Stomach smooth muscle (tissue), 2 donors: ENCODE data around the gene TBC1D14.

Experiments used
- H3K27ac ChIP-seq: one replicate; pipeline ENCODE4 v1.7.0; 2013; ENCODE audit warnings: mild to moderate bottlenecking, low read length, inconsistent platforms
- H3K27me3 ChIP-seq, 2 donors: one replicate each; pipeline ENCODE4 v1.7.0; 2013; ENCODE audit warnings: low read length in 2 of 2; ENCODE audit not compliant: insufficient read depth in 2 of 2, control insufficient read depth in 1 of 2
- H3K36me3 ChIP-seq, 2 donors: one replicate each; pipeline ENCODE4 v1.7.0; 2013; ENCODE audit warnings: low read length in 2 of 2; ENCODE audit not compliant: control insufficient read depth in 2 of 2, insufficient read depth in 2 of 2
- H3K4me1 ChIP-seq: one replicate; pipeline ENCODE4 v1.7.0; 2013; ENCODE audit warnings: low read length; ENCODE audit not compliant: control insufficient read depth, insufficient read depth
- H3K4me3 ChIP-seq, 2 donors: one replicate each; pipeline ENCODE4 v1.7.0; 2013; ENCODE audit warnings: low read length in 2 of 2
- H3K9ac ChIP-seq, 2 donors: one replicate each; pipeline ENCODE4 v1.7.0; 2013; ENCODE audit warnings: low read length in 2 of 2, mild to moderate bottlenecking in 1 of 2
- H3K9me3 ChIP-seq, 2 donors: one replicate each; pipeline ENCODE4 v1.7.0; 2013; ENCODE audit warnings: low read length in 2 of 2; ENCODE audit not compliant: control insufficient read depth in 2 of 2
- donor health status: healthy.
- donor health status: Pancreatic carcinoma.

The TBC1D14 gene

DNA sequence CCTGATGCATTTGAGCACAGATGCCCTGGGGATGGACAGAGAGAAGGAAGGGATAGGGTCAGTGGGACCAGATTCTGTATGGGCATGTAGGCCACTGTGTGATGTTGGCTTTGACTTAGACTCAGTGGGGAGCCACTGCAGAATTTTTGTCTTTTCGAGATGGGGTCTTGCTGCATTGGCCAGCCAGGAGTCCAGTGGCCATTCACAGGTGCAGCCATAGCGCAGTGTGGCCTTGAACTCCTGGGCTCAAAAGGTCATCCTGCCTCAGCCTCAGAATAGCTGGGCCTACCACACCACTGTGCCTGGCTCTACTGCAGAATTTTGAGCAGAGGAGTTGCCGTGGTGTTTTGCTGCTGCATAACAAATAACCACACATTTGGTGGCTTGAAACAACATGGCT is 22.8 kb downstream of the TBC1D14 start:
- Histone ChIP-seq H3K9me3 (no peaks in the 10 kb centered on the region), H3K9ac (no peak overlapping the region), H3K27me3 (no peaks in the 10 kb centered on the region), H3K27ac (no peak overlapping the region), H3K4me3 (no peak overlapping the region), H3K36me3 (peaks cover 0 to 2% of the 10 kb centered on the region in 2 donors), H3K4me1 (peaks cover 8% of the 10 kb centered on the region)

DNA sequence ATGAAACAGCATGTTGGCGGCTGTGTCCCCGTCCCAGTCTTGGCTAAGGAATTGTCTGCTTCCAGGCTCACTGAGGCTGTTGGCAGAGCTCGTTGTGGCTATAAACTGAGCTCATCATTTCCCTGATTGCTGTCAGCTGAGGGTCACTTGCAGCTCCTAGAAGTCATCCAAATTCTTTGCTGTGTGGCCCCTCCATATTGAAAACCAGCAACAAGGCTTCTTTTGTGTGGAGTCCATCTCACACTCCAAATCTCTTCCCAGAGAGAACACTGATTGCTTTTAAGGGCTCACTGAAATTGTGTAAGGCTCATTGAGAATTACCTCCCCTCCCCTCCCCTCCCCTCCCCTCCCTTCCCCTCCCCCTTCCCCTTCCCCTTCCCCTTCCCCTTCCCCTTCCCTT is 23.3 kb downstream of the TBC1D14 start:
- Histone ChIP-seq H3K4me3 (no peak overlapping the region), H3K36me3 (peaks cover 0 to 2% of the 10 kb centered on the region in 2 donors), H3K4me1 (peaks cover 8% of the 10 kb centered on the region), H3K9ac (no peak overlapping the region), H3K27me3 (no peaks in the 10 kb centered on the region), H3K27ac (no peak overlapping the region), H3K9me3 (no peaks in the 10 kb centered on the region)

DNA sequence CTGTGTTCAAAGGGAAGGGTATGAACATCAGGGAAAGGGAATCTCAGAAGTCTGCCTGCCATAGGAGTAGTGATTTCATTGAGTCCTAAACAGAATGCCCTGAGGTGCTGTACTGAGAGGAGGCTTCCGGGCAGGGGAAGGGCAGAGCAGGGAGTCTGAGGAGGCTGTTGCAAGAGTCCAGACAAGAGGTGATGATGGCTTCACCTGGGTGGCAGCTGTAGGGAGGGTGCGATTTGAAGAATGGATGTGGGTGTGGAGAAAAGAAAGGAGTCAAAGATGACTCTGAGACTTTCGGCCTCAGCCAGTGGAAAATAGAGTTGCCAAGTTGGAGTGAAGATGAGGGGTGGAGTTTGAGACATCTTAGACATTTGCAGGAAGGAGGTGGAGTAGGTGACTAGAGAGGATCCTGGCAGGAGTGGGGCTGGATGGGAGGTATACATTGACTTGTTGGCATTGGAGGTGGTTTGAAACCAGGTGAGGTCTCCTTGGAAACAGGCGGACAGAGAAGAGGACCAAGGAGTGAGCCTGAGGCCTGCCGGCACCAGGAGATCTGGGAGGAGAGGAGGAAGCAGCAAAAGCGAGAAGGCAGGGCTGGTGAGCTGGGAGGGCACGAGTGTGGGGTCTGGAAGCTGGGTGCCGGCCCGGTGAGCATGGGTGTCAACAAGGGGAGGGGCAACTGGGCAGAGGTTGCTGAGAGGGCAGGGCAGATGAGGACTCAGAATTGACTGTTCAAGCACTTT is 24.2 kb downstream of the TBC1D14 start:
- Histone ChIP-seq H3K36me3 (peaks cover 0 to 2% of the 10 kb centered on the region in 2 donors), H3K4me1 (peaks cover 8% of the 10 kb centered on the region), H3K4me3 (no peak overlapping the region), H3K9ac (no peak overlapping the region), H3K9me3 (no peaks in the 10 kb centered on the region), H3K27me3 (no peaks in the 10 kb centered on the region), H3K27ac (no peak overlapping the region)

DNA sequence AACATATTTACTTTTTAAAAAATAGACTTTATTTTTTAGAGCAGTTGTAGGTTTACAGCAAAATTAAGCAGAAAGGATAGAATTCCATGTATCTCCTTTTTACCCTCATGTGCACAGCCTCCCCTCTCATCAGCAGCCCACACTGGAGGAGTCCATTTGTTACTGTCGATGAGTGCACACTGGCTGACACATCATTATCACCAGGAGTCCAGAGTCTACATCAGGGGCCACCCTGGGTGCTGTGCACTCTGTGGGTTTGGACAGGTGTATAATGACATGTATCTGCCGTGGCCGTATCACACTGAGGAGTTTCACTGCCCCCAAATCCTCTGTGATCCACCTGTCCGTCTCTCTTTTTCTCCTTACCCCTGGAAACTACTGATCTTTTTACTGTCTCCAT is 26.3 kb downstream of the TBC1D14 start:
- H3K27ac ChIP-seq: no peak overlapping the region
- H3K9ac ChIP-seq: no peak overlapping the region
- H3K9me3 ChIP-seq: no peaks in the 10 kb centered on the region
- H3K4me1 ChIP-seq: peaks cover 3% of the 10 kb centered on the region
- no peak overlapping the region for H3K4me3 ChIP-seq
- no peaks in the 10 kb centered on the region for H3K27me3 ChIP-seq
- peaks cover 0 to 2% of the 10 kb centered on the region in 2 donors for H3K36me3 ChIP-seq

DNA sequence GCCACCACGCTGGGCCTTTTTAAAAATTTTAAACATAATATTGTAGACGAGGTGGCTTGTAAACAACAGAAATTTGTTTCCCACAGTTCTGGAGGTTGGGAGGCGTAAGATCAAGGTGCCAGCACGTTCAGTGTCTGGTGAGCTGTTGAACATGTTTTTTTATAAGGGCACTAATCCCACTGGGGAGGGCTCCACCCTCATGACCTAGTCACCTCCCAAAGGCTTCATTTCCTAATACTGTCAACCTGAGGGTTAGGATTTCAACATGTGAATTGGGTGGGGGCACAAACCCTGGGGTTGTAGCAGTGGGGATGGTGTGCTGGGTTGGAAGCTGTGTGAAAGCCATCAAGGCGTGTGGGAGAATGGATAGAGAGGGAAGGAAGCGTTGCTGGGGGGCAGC is 27.6 kb downstream of the TBC1D14 start:
- Histone ChIP-seq H3K9me3 (no peaks in the 10 kb centered on the region), H3K27me3 (no peaks in the 10 kb centered on the region), H3K9ac (no peak overlapping the region), H3K36me3 (peaks cover 0 to 2% of the 10 kb centered on the region in 2 donors), H3K4me3 (no peak overlapping the region), H3K4me1 (peaks cover 10% of the 10 kb centered on the region), H3K27ac (no peak overlapping the region)

DNA sequence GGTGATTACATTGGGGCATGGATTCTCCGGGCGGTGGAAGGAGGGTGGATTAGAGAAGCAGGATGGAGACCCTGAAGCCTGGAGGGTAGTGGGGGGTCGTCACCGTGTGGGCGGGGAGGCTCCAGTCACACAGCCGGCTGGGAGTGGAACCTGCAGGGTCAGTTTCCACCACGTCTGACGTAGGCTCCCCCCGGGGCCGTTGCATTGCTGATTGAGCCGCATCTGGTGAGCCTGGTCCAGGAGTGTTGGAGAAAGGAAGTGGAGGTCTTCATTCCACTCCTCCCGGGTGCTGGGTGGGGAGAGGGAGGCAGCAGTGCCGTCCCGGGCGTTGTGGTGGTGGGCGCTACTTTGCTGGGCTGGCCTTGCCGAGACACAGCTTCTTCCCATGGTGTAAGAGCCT is 28.1 kb downstream of the TBC1D14 start:
- Histone ChIP-seq H3K27me3 (no peaks in the 10 kb centered on the region), H3K36me3 (peaks cover 0 to 2% of the 10 kb centered on the region in 2 donors), H3K9ac (no peak overlapping the region), H3K4me1 (peaks cover 12% of the 10 kb centered on the region), H3K27ac (no peak overlapping the region), H3K4me3 (no peak overlapping the region), H3K9me3 (no peaks in the 10 kb centered on the region)

DNA sequence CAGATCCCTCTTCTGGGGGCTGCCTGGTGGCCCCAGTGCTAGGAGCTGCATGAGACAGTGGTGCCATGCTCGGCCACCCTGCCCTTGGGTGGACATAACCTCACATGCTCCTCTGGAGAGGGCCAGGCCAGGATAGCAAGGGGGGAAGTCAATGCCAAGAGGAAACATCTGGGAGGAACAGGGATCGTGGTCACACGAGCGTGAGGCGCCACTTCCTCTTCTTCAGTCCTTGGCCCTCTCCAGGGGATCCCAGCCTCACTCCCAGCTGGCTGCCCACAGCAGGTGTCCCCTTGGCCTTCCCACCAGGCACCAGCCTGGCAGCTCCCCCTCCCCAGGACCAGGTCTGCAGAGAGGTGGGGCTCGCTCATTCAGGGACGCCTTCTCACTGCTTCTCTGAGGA is 28.6 kb downstream of the TBC1D14 start:
- Histone ChIP-seq H3K27ac (no peak overlapping the region), H3K4me3 (no peak overlapping the region), H3K9me3 (no peaks in the 10 kb centered on the region), H3K36me3 (peaks cover 0 to 2% of the 10 kb centered on the region in 2 donors), H3K9ac (no peak overlapping the region), H3K27me3 (no peaks in the 10 kb centered on the region), H3K4me1 (peaks cover 12% of the 10 kb centered on the region)

DNA sequence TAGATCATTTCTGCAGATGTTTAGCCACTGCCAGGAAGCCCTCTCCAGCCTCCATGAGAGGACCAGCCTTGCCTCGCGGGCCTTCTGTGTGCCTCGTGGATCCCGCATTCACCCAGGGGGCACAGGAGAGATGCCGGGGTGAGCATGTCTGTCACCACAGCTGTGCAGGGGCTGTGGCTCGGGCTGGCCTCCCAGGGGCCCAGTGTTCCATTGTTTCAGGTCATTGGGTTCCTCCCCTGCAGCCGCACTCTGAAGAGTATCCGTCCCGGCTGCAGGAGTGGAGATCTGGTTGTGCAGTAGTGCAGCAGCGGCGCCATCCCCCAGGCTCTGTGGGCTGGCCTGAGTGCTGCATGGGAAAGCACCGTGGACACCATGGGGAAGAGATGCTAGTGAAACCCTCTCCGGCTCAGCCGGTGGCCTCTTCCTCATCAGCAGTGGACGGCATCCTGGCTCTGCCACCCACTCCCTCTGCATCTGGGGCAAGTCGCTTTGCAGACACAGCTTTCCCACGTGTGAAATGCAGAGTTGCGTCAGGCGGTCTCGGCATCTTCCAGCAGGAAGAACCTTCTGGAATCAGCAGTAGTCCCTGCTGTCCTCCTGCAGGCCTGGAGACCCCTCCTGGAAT is 29.1 kb downstream of the TBC1D14 start:
- no peak overlapping the region for H3K27ac ChIP-seq

DNA sequence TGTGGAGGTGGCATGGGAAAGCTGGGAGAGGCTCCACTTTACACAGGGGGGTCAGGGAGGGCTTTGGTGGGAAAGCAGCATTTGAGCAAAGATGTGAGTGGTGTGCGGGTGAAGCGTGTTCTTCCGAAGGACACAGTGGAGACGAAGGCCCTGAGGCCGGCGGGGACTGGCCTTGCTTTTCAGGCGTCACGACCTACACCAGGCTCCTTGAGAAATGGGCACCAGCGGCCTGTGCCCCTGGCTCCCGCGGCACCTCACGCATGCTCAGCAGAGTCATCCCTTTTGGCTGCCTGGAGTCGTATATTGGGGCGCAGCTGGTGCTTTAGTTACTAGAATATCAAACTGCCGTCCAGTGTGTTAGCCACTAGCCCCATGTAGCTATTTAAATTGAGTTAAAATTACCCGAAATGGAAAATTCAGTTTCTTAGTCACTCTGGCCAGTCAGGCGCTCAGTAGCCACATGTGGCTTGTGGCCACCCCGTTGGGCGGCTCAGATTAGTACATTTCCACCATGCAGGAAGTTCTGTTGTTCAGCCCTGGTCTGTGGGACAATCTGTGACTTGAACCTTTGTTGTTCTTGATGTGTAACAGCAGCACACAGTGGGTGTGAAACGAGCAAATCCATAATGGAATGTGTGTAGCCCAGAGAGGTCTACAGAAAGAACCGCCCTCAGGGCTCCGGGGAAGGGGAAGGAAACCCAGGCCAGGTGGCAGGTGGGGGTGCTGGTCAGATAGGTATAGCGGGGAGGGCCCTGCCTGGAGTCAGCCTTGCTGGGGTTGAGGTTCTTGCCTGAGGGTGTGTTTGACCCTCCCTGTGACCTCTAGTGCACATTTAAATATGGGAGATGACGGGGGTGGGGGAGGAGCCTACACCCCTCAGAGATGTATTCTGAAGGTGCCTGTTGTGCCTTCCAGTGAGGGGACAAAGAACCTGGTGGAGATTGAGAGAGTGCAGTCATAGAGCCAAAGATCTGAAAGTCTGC is 30.4 kb downstream of the TBC1D14 start:
- no peak overlapping the region for H3K27ac ChIP-seq
- H3K4me1 ChIP-seq: peaks cover 14% of the 10 kb centered on the region
- H3K9ac ChIP-seq: no peak overlapping the region

More for the DNA sequence above, 29.1 kb downstream of the TBC1D14 start:
- peaks cover 0 to 2% of the 10 kb centered on the region in 2 donors for H3K36me3 ChIP-seq
- no peaks in the 10 kb centered on the region for H3K27me3 ChIP-seq
- H3K9me3 ChIP-seq: no peaks in the 10 kb centered on the region
- H3K4me1 ChIP-seq: peaks cover 14% of the 10 kb centered on the region
- no peak overlapping the region for H3K4me3 ChIP-seq
- no peak overlapping the region for H3K9ac ChIP-seq

DNA sequence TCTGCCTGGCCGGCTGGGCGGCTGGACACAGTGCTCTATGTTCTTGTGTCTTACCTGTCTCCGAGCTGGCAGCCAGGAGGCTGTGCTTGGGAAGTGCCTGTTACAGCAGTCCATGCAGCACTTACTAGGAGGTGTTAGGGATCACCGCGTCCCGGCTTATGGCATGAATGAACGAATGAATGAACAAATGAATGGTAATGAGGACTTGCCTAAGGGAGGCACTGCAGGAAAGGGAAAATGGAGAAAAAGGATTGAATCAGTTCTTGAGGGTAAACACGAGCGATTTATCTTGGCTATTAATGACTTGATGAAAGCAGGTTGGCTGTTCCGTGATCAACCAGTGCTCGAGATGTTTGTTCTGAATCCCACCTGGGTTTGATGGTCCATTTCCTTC is 31.1 kb downstream of the TBC1D14 start:
- Histone ChIP-seq H3K9me3 (no peaks in the 10 kb centered on the region), H3K27me3 (no peaks in the 10 kb centered on the region), H3K4me3 (no peak overlapping the region), H3K4me1 (peaks cover 14% of the 10 kb centered on the region), H3K36me3 (peaks cover 0 to 2% of the 10 kb centered on the region in 2 donors), H3K9ac (no peak overlapping the region), H3K27ac (no peak overlapping the region)

More for the DNA sequence above, 30.4 kb downstream of the TBC1D14 start:
- Histone ChIP-seq H3K27me3 (no peaks in the 10 kb centered on the region), H3K4me3 (no peak overlapping the region), H3K36me3 (peaks cover 0 to 2% of the 10 kb centered on the region in 2 donors), H3K9me3 (no peaks in the 10 kb centered on the region)
